NCI-H146 treated with DMSO at 0.1 percent for 48 hours (cell line): ENCODE results near the gene NTNG1.
A peak's percentile ranks its signal among the peaks of the same experiment; 100 is the strongest.

Experiments used
- DNase-seq: peaks from one replicate; lab custom pipeline; 2025; ENCODE audit not compliant: unreplicated experiment; lab: John Stamatoyannopoulos, UW

Gene NTNG1

GRCh38 chr1:107443860-107444259, 303.0 kb downstream of the NTNG1 start:
- DNase-seq, result no peak

GRCh38 chr1:107444302-107444701, 303.5 kb downstream of the NTNG1 start:
- no peak for DNase-seq

GRCh38 chr1:107449326-107449725, 308.5 kb downstream of the NTNG1 start:
- no peak for DNase-seq

GRCh38 chr1:107450899-107451664, 310.2 kb downstream of the NTNG1 start:
- DNase-seq, result no peak

GRCh38 chr1:107451715-107452114, 310.9 kb downstream of the NTNG1 start:
- no peak for DNase-seq

- no peak for DNase-seq
Measured at GRCh38 chr1:107454791-107455190, 314.0 kb downstream of the NTNG1 start.

GRCh38 chr1:107457989-107458388, 317.1 kb downstream of the NTNG1 start:
- no peak for DNase-seq

- no peak for DNase-seq
Measured at GRCh38 chr1:107459204-107459904, 318.5 kb downstream of the NTNG1 start.

- DNase-seq, result no peak
Measured at GRCh38 chr1:107460035-107460434, 319.2 kb downstream of the NTNG1 start.

- DNase-seq, result no peak
Measured at GRCh38 chr1:107464827-107465226, 324.0 kb downstream of the NTNG1 start.

- DNase-seq, result no peak
Measured at GRCh38 chr1:107467286-107467685, 326.4 kb downstream of the NTNG1 start.

- no peak for DNase-seq
Measured at GRCh38 chr1:107467811-107468210, 327.0 kb downstream of the NTNG1 start.

- DNase-seq, result no peak
Measured at GRCh38 chr1:107473065-107473464, 332.2 kb downstream of the NTNG1 start.

GRCh38 chr1:107474877-107475612, 334.2 kb downstream of the NTNG1 start:
- peak; percentile 56 for DNase-seq

- DNase-seq, result no peak
Measured at GRCh38 chr1:107477233-107477632, 336.4 kb downstream of the NTNG1 start.

GRCh38 chr1:107479865-107480350, 339.1 kb downstream of the NTNG1 start:
- no peak for DNase-seq

- DNase-seq, result no peak
Measured at GRCh38 chr1:107480548-107481415, 339.9 kb downstream of the NTNG1 start.

GRCh38 chr1:107481756-107482384, 341.0 kb downstream of the NTNG1 start:
- no peak for DNase-seq

- no peak for DNase-seq
Measured at GRCh38 chr1:107483949-107484348, 343.1 kb downstream of the NTNG1 start.

GRCh38 chr1:107486349-107486748, 345.5 kb downstream of the NTNG1 start:
- peak; percentile 21 for DNase-seq
